Measurements from ENCODE around the gene EBP. TPM values are rescaled to one million over a fixed set of nuclear protein-coding genes. Genes with fewer than 3 reads are reported as not detected.

EBP gene
- polyA plus RNA-seq, 3 donors from 2014 or later: 184 to 314 (median 233) TPM

Other genes with a start within 250 kb of the EBP start
- gene SSX3, start 165.1 kb upstream of the EBP start, polyA plus RNA-seq: not detected
- gene SSX4, start 138.3 kb upstream of the EBP start, polyA plus RNA-seq: not detected
- not detected for gene SSX4B, start 109.8 kb upstream of the EBP start, polyA plus RNA-seq
- gene SLC38A5, start 51.5 kb upstream of the EBP start, polyA plus RNA-seq: 10 to 100 TPM; 24.3 to 48.0 (median 26.5) TPM
- gene FTSJ1, start 45.6 kb upstream of the EBP start, polyA plus RNA-seq: 100 to 1,000 TPM in 1 of 3 donors, 10 to 100 TPM in 2; 73.5 to 115 (median 85.0) TPM
- gene PORCN, start 12.8 kb upstream of the EBP start, polyA plus RNA-seq: 10 to 100 TPM; 13.1 to 29.8 (median 18.1) TPM
- gene TBC1D25, start 17.9 kb downstream of the EBP start, polyA plus RNA-seq: 10 to 100 TPM; 20.0 to 34.9 (median 30.6) TPM
- gene RBM3, start 52.7 kb downstream of the EBP start, polyA plus RNA-seq: 100 to 1,000 TPM; 251 to 286 (median 252) TPM
- 10 to 100 TPM; 67.1 to 78.1 (median 75.4) TPM for gene WDR13, start 75.7 kb downstream of the EBP start, polyA plus RNA-seq
- 10 to 100 TPM; 15.2 to 43.0 (median 18.3) TPM for gene WAS, start 162.0 kb downstream of the EBP start, polyA plus RNA-seq
- 10 to 100 TPM; 13.0 to 18.5 (median 16.4) TPM for gene SUV39H1, start 174.9 kb downstream of the EBP start, polyA plus RNA-seq
- not detected for gene GLOD5, start 239.9 kb downstream of the EBP start, polyA plus RNA-seq